Hepatocyte (in vitro differentiated cells): ENCODE results near the gene SCFD2.

ENCODE experiments used
- CTCF ChIP-seq: fragments of 200-600 bp; sonication (generic); IDR thresholded peaks from 2 replicates; pipeline ENCODE4 v1.5.1; 2016; ENCODE audit warnings: antibody characterized with exemption, mild to moderate bottlenecking; ENCODE audit not compliant: poor library complexity
- EZH2 ChIP-seq: fragments of 200-600 bp; sonication (generic); IDR thresholded peaks from 2 replicates; pipeline ENCODE4 v1.6.1; 2016; ENCODE audit warnings: antibody characterized with exemption, mild to moderate bottlenecking, borderline replicate concordance
- EZH2phosphoT487 ChIP-seq: fragments of 200-600 bp; sonication (generic); IDR thresholded peaks from one replicate; pipeline ENCODE4 v1.6.1; 2018; ENCODE audit warnings: antibody characterized with exemption, mild to moderate bottlenecking, low read depth, moderate library complexity; ENCODE audit not compliant: unreplicated experiment, severe bottlenecking

- no peak for TF ChIP-seq CTCF
- no peak for TF ChIP-seq EZH2
- TF ChIP-seq EZH2phosphoT487 = no peak
Measured at GRCh38 chr4:52856801-52857200, 509.1 kb downstream of the SCFD2 start.
